HL-60 (cell line): ENCODE results near the gene NPHP4.

Experiments
- DNase-seq, 2 experiments: peaks; one replicate each; pipeline ENCODE4 v3.0.0-alpha.2; 2010 to 2020; ENCODE audit warnings: low read depth in 1 of 2, low spot score in 1 of 2
- H3K27ac ChIP-seq: fragments of 250-450 bp; sonication (Bioruptor Pico); replicated peaks from 2 replicates; pipeline ENCODE4 v1.5.1; 2020; ENCODE audit warnings: mild to moderate bottlenecking, moderate library complexity
- H3K27me3 ChIP-seq: fragments of 250-450 bp; sonication (Bioruptor Pico); 2 replicates; pipeline ENCODE4 v1.5.1; 2021; ENCODE audit warnings: mild to moderate bottlenecking, moderate library complexity; ENCODE audit not compliant: insufficient read depth, poor library complexity, severe bottlenecking
- H3K4me3 ChIP-seq: replicated peaks from 2 replicates; pipeline ENCODE4 v1.5.1; 2011; ENCODE audit warnings: mild to moderate bottlenecking, control low read depth, low read length; ENCODE audit not compliant: insufficient read depth
- GABPA ChIP-seq: IDR thresholded peaks from 2 replicates; pipeline ENCODE4 v1.6.1; 2012; ENCODE audit warnings: low read depth
- POLR2AphosphoS5 ChIP-seq: IDR thresholded peaks from 2 replicates; pipeline ENCODE4 v1.6.1; 2012; ENCODE audit warnings: low read depth
- SPI1 ChIP-seq: IDR thresholded peaks from 2 replicates; pipeline ENCODE4 v1.6.1; 2012; ENCODE audit warnings: low read depth, mild to moderate bottlenecking, borderline replicate concordance
- TF ChIP-seq, protein P1 (sequence below): IDR thresholded peaks from one replicate; pipeline ENCODE4 v1.5.1; 2011; ENCODE audit warnings: low read length, control low read depth, inconsistent platforms; ENCODE audit not compliant: insufficient read depth
- TF ChIP-seq, protein P2 (sequence below): IDR thresholded peaks from 2 replicates; pipeline ENCODE4 v1.6.1; 2012; ENCODE audit warnings: low read depth; ENCODE audit not compliant: insufficient replicate concordance

The NPHP4 gene

DNA sequence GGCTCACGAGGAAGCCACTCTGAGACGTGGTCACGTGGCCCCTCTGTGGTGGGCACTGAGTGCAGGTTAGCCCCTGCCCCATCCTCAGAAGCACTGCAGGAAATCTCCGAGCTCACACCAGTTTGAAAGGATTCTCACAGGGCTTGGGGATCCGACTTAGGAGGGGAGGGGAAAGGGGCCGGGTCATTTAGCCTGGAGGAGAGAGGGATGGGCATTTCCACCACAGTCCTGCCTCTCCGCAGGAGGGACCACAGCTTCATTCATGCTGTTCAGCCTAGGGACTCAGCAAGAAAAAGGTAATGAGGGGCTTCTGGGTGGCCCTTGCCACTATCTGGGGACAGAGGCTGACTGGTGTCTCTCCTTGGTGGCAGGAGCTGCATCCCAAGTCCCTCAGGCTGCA lies 126.5 kb downstream of the NPHP4 start:
- Histone ChIP-seq H3K4me3 (no peak overlapping the region), H3K27ac (no peak overlapping the region), H3K27me3 (no peaks in the 10 kb centered on the region)
- TF ChIP-seq SPI1, result no peak
- no peak for TF ChIP-seq POLR2AphosphoS5
- TF ChIP-seq, protein P1, sequence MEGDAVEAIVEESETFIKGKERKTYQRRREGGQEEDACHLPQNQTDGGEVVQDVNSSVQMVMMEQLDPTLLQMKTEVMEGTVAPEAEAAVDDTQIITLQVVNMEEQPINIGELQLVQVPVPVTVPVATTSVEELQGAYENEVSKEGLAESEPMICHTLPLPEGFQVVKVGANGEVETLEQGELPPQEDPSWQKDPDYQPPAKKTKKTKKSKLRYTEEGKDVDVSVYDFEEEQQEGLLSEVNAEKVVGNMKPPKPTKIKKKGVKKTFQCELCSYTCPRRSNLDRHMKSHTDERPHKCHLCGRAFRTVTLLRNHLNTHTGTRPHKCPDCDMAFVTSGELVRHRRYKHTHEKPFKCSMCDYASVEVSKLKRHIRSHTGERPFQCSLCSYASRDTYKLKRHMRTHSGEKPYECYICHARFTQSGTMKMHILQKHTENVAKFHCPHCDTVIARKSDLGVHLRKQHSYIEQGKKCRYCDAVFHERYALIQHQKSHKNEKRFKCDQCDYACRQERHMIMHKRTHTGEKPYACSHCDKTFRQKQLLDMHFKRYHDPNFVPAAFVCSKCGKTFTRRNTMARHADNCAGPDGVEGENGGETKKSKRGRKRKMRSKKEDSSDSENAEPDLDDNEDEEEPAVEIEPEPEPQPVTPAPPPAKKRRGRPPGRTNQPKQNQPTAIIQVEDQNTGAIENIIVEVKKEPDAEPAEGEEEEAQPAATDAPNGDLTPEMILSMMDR, result no peak
- TF ChIP-seq, protein P2, sequence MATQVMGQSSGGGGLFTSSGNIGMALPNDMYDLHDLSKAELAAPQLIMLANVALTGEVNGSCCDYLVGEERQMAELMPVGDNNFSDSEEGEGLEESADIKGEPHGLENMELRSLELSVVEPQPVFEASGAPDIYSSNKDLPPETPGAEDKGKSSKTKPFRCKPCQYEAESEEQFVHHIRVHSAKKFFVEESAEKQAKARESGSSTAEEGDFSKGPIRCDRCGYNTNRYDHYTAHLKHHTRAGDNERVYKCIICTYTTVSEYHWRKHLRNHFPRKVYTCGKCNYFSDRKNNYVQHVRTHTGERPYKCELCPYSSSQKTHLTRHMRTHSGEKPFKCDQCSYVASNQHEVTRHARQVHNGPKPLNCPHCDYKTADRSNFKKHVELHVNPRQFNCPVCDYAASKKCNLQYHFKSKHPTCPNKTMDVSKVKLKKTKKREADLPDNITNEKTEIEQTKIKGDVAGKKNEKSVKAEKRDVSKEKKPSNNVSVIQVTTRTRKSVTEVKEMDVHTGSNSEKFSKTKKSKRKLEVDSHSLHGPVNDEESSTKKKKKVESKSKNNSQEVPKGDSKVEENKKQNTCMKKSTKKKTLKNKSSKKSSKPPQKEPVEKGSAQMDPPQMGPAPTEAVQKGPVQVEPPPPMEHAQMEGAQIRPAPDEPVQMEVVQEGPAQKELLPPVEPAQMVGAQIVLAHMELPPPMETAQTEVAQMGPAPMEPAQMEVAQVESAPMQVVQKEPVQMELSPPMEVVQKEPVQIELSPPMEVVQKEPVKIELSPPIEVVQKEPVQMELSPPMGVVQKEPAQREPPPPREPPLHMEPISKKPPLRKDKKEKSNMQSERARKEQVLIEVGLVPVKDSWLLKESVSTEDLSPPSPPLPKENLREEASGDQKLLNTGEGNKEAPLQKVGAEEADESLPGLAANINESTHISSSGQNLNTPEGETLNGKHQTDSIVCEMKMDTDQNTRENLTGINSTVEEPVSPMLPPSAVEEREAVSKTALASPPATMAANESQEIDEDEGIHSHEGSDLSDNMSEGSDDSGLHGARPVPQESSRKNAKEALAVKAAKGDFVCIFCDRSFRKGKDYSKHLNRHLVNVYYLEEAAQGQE, result no peak
- no peak for TF ChIP-seq GABPA
- no peak for DNase-seq

GRCh38 chr1:5865056-5865455 lies 127.2 kb downstream of the NPHP4 start:
- Histone ChIP-seq H3K4me3 (no peak overlapping the region), H3K27ac (no peak overlapping the region), H3K27me3 (no peaks in the 10 kb centered on the region)
- DNase-seq, result no peak
- TF ChIP-seq SPI1 (no peak), POLR2AphosphoS5 (no peak), GABPA (no peak)
- TF ChIP-seq, protein P1, result no peak
- TF ChIP-seq, protein P2, result no peak

DNA sequence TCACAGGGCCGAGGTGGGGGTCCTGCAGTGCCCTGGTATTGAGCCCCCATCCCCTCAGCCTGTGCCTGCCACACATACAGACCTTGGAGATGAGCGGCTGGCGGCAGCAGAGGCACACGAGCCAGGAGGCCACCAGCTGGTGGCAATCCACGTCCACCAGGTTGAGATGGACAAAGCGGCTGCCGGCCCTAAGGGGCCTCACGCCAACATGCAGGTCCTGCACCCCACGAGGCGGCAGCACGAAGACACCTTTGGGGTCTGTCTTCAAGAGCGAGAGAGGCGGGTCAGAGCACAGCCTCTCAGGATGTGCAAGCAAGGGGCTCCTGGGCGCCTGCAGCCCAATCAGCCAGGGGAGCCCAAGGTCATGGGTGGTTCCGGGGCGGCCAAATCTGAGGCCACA lies 128.0 kb downstream of the NPHP4 start:
- Histone ChIP-seq H3K4me3 (no peak overlapping the region), H3K27ac (no peak overlapping the region), H3K27me3 (no peaks in the 10 kb centered on the region)
- TF ChIP-seq POLR2AphosphoS5, result no peak
- TF ChIP-seq SPI1, result no peak
- TF ChIP-seq GABPA, result no peak
- TF ChIP-seq, protein P2, result no peak
- TF ChIP-seq, protein P1, result no peak
- no peak for DNase-seq
